DND-41 (cell line): ENCODE results near the gene PID1.

Source experiments
- ATAC-seq: fragments of 200-7000 bp; cut with Tn5 transposase; 3 replicates; pipeline ENCODE4 v1.9.1; 2021; ENCODE audit warnings: low read depth; ENCODE audit not compliant: insufficient read depth
- DNase-seq: peaks from one replicate; pipeline ENCODE4 v3.0.0-alpha.2; 2020
- H2AFZ ChIP-seq: 2 replicates; pipeline ENCODE4 v1.6.0; 2012; ENCODE audit warnings: low read depth, low read length
- H3K27ac ChIP-seq: 2 replicates; pipeline ENCODE4 v1.5.1; 2012; ENCODE audit warnings: low read length, inconsistent platforms
- H3K27me3 ChIP-seq: fragments of 200-600 bp; sonication (generic); 2 replicates; pipeline ENCODE4 v1.6.0; 2012; ENCODE audit warnings: low read length, mild to moderate bottlenecking, inconsistent platforms; ENCODE audit not compliant: insufficient read depth, poor library complexity
- H3K36me3 ChIP-seq: 2 replicates; pipeline ENCODE4 v1.5.1; 2012; ENCODE audit warnings: low read length, inconsistent platforms; ENCODE audit not compliant: insufficient read depth
- H3K4me1 ChIP-seq: 2 replicates; pipeline ENCODE4 v1.5.1; 2012; ENCODE audit warnings: mild to moderate bottlenecking, low read length; ENCODE audit not compliant: insufficient read depth
- H3K4me2 ChIP-seq: 2 replicates; pipeline ENCODE4 v1.6.0; 2012; ENCODE audit warnings: mild to moderate bottlenecking, moderate library complexity, low read length, inconsistent platforms; ENCODE audit not compliant: insufficient read depth
- H3K4me3 ChIP-seq, 2 experiments: fragments of 200-600 bp in 1 of 2; shearing (Covaris generic) in 1 of 2; 2 replicates each; pipeline ENCODE4 v1.5.1; 2012 to 2016; ENCODE audit warnings: inconsistent platforms in 2 of 2, low read length in 2 of 2, mild to moderate bottlenecking in 2 of 2, low read depth in 1 of 2, moderate library complexity in 1 of 2
- H3K79me2 ChIP-seq: 2 replicates; pipeline ENCODE4 v1.6.0; 2012; ENCODE audit warnings: low read length, inconsistent platforms; ENCODE audit not compliant: insufficient read depth
- H3K9ac ChIP-seq: 2 replicates; pipeline ENCODE4 v1.6.0; 2012; ENCODE audit warnings: low read depth, mild to moderate bottlenecking, inconsistent platforms, low read length, moderate library complexity
- H3K9me3 ChIP-seq: 2 replicates; pipeline ENCODE4 v1.5.1; 2012; ENCODE audit warnings: low read length, moderate library complexity, mild to moderate bottlenecking, inconsistent platforms; ENCODE audit not compliant: insufficient read depth, severe bottlenecking
- H4K20me1 ChIP-seq: 2 replicates; pipeline ENCODE4 v1.6.0; 2012; ENCODE audit warnings: low read length; ENCODE audit not compliant: insufficient read depth
- CTCF ChIP-seq: IDR thresholded peaks from 2 replicates; pipeline ENCODE4 v1.5.1; 2012; ENCODE audit warnings: borderline replicate concordance, low read length, moderate library complexity, mild to moderate bottlenecking; ENCODE audit not compliant: poor library complexity, severe bottlenecking; ENCODE audit errors: extremely low read depth
- EZH2 ChIP-seq: IDR thresholded peaks from 3 replicates; pipeline ENCODE4 v1.6.1; 2012; ENCODE audit warnings: borderline replicate concordance, low read depth, mild to moderate bottlenecking, moderate library complexity, low read length, inconsistent platforms; ENCODE audit not compliant: severe bottlenecking

Gene PID1

GRCh38 chr2:229037621-229038020, 233.5 kb downstream of the PID1 start:
- H3K4me2 ChIP-seq: no peak overlapping the region
- H3K79me2 ChIP-seq: no peaks in the 10 kb centered on the region
- H2AFZ ChIP-seq: no peak overlapping the region
- no peaks in the 10 kb centered on the region for H3K27me3 ChIP-seq
- H3K4me1 ChIP-seq: no peaks in the 10 kb centered on the region
- H3K9me3 ChIP-seq: no peaks in the 10 kb centered on the region
- ATAC-seq: no peak
- H3K4me3 ChIP-seq: no peak overlapping the region
- no peaks in the 10 kb centered on the region for H3K36me3 ChIP-seq
- no peaks in the 10 kb centered on the region for H4K20me1 ChIP-seq
- TF ChIP-seq CTCF (no peak), EZH2 (no peak)
- no peak overlapping the region for H3K27ac ChIP-seq
- DNase-seq: no peak
- H3K9ac ChIP-seq: no peak overlapping the region

GRCh38 chr2:229033816-229034215, 237.3 kb downstream of the PID1 start:
- no peaks in the 10 kb centered on the region for H3K36me3 ChIP-seq
- no peaks in the 10 kb centered on the region for H3K9me3 ChIP-seq
- no peak overlapping the region for H3K27ac ChIP-seq
- TF ChIP-seq EZH2 (no peak), CTCF (no peak)
- H2AFZ ChIP-seq: no peak overlapping the region
- DNase-seq: no peak
- no peaks in the 10 kb centered on the region for H3K79me2 ChIP-seq
- no peak overlapping the region for H3K9ac ChIP-seq
- no peak overlapping the region for H3K4me3 ChIP-seq
- no peaks in the 10 kb centered on the region for H3K27me3 ChIP-seq
- H3K4me2 ChIP-seq: no peak overlapping the region
- H3K4me1 ChIP-seq: no peaks in the 10 kb centered on the region
- no peak for ATAC-seq
- H4K20me1 ChIP-seq: no peaks in the 10 kb centered on the region

- no peaks in the 10 kb centered on the region for H3K79me2 ChIP-seq
- TF ChIP-seq CTCF (no peak), EZH2 (no peak)
- no peak overlapping the region for H2AFZ ChIP-seq
- H3K4me3 ChIP-seq: no peak overlapping the region
- no peak overlapping the region for H3K27ac ChIP-seq
- H3K4me1 ChIP-seq: no peaks in the 10 kb centered on the region
- H3K4me2 ChIP-seq: no peak overlapping the region
- H3K27me3 ChIP-seq: no peaks in the 10 kb centered on the region
- DNase-seq (no peak), ATAC-seq (no peak)
- H3K36me3 ChIP-seq: no peaks in the 10 kb centered on the region
- H3K9ac ChIP-seq: no peak overlapping the region
- H4K20me1 ChIP-seq: no peaks in the 10 kb centered on the region
- H3K9me3 ChIP-seq: no peaks in the 10 kb centered on the region
Measured at GRCh38 chr2:229032608-229033234, 238.4 kb downstream of the PID1 start.
